CD4-positive, alpha-beta T cell (primary cell): ENCODE data around the gene HDAC9. TPM values are rescaled to one million over a fixed set of nuclear protein-coding genes. Genes with fewer than 3 reads are reported as not detected.

Experiments
- ATAC-seq: fragments of 200-7000 bp; cut with Tn5 transposase; one replicate; pipeline ENCODE4 v1.10.0; 2022; ENCODE audit warnings: mild to moderate bottlenecking; ENCODE audit not compliant: poor library complexity
- CTCF ChIA-PET: fragments of 350-600 bp; sonication (Branson Sonifier 250); formaldehyde crosslinking; loops from one replicate; lab custom pipeline; 2021; ENCODE audit warnings: antibody characterized with exemption, inconsistent platforms; lab: Charles Lee
- POLR2A ChIA-PET: fragments of 350-600 bp; sonication (Branson Sonifier 250); formaldehyde crosslinking; loops from one replicate; lab custom pipeline; 2021; ENCODE audit warnings: antibody characterized with exemption, inconsistent platforms; lab: Charles Lee
- DNase-seq, 14 experiments: peaks; one replicate each; pipeline ENCODE4 v3.0.0-alpha.2; 2013 to 2020; ENCODE audit warnings: mixed read lengths in 2 of 14
- H3K27ac ChIP-seq, 2 donors: one replicate each; pipeline versions ENCODE4 v1.5.1 to v1.7.0; 2013; ENCODE audit warnings: low read length in 2 of 2, low read depth in 1 of 2, mild to moderate bottlenecking in 1 of 2
- H3K27me3 ChIP-seq, 2 experiments: 1 replicate in 1 of 2; 2 replicates in 1 of 2; pipeline versions ENCODE4 v1.6.1 to v1.7.0; 2013; ENCODE audit warnings: low read length in 2 of 2, control low read depth in 1 of 2, mild to moderate bottlenecking in 1 of 2, moderate library complexity in 1 of 2; ENCODE audit not compliant: insufficient read depth in 2 of 2, control insufficient read depth in 1 of 2
- H3K36me3 ChIP-seq: one replicate; pipeline ENCODE4 v1.6.1; 2013; ENCODE audit warnings: low read length, control low read depth; ENCODE audit not compliant: insufficient read depth
- H3K4me1 ChIP-seq: one replicate; pipeline ENCODE4 v1.6.1; 2013; ENCODE audit warnings: low read length, control low read depth; ENCODE audit not compliant: insufficient read depth
- H3K4me3 ChIP-seq: one replicate; pipeline ENCODE4 v1.5.1; 2013; ENCODE audit warnings: mild to moderate bottlenecking, low read length, moderate library complexity
- H3K9me3 ChIP-seq, 2 experiments: 1 replicate in 1 of 2; 2 replicates in 1 of 2; pipeline versions ENCODE4 v1.6.1 to v1.7.0; 2013; ENCODE audit warnings: low read length in 2 of 2, mild to moderate bottlenecking in 2 of 2, control low read depth in 1 of 2, moderate library complexity in 1 of 2; ENCODE audit not compliant: control insufficient read depth in 1 of 2, insufficient read depth in 1 of 2
- H3K27ac Mint-ChIP-seq: one replicate; pipeline ENCODE4 v1.8.0; 2020; ENCODE audit warnings: mixed read lengths
- H3K27me3 Mint-ChIP-seq: one replicate; pipeline ENCODE4 v1.8.0; 2021; ENCODE audit warnings: mixed read lengths
- H3K36me3 Mint-ChIP-seq: one replicate; pipeline ENCODE4 v1.8.0; 2021; ENCODE audit warnings: low read depth, mixed read lengths
- H3K4me1 Mint-ChIP-seq: one replicate; pipeline ENCODE4 v1.8.0; 2021; ENCODE audit warnings: low read depth, mixed read lengths
- H3K4me3 Mint-ChIP-seq: one replicate; pipeline ENCODE4 v1.8.0; 2020; ENCODE audit warnings: mild to moderate bottlenecking, mixed read lengths
- H3K9me3 Mint-ChIP-seq: one replicate; pipeline ENCODE4 v1.8.0; 2020; ENCODE audit warnings: mixed read lengths
- intact Hi-C, 2 experiments: fragments of 100-400 bp; cut with DNase I in 1 of 2; cut with micrococcal nuclease in 1 of 2; formaldehyde crosslinking; loops; one replicate each; pipeline versions ENCODE4 v1.15.1 to v1.9.0; 2023 to 2025; cut with DNase I, micrococcal nuclease
- total RNA-seq, 174 experiments: library from RNA in 2 of 174; stranded (reverse) in 2 of 174; gene quantifications; one replicate each; pipeline ENCODE4 v1.2.3 and lab custom pipeline; 2021 to 2026
- TF ChIP-seq, protein P1 (sequence below): fragments of 200-600 bp; IDR thresholded peaks from one replicate; pipeline ENCODE4 v1.8.0; 2022; ENCODE audit warnings: antibody characterized with exemption, mild to moderate bottlenecking

The HDAC9 gene
- total RNA-seq, 2 experiments from 2014 or later = 0.73 to 1.2 TPM

DNA sequence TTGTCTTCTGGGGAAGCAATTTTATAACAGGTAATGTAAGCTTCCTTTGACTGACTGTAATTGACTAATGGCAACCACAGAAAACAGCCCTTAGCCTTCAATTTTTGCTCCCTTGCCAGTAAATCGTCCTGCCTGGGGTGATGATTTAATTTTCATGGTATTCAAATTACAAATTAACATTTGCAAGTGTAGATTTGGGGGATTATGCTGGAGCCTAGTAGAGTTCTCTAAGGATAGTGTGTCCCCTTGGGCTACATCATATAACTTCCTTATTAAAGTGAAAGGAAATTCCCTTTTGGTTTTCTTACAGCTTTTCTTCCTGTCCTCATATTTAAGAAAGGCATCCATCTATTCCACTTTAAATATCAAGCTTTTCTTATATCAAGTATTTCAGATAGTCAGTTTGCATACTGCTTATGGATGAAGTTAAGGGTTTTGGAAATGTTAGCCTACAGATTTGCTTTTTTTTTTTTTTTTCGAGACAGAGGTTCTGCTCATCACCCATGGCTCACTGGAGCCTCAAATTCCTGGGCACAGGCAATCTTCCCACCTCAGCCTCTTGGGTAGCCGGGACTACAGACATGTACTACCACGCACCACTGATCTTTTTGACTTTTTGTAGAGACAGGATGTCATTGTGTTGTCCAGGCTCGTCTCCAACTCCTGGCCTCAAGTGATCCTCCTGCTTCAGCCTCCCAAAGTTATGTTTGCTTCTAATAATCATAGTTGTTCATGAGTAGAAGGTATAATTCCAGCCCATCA, 35.9 kb upstream of the HDAC9 start:
- no peaks in the 10 kb centered on the region for H3K9me3 Mint-ChIP-seq
- DNase-seq (no peak), ATAC-seq (no peak)
- no peak overlapping the region for H3K27ac ChIP-seq
- TF ChIP-seq, protein P1, sequence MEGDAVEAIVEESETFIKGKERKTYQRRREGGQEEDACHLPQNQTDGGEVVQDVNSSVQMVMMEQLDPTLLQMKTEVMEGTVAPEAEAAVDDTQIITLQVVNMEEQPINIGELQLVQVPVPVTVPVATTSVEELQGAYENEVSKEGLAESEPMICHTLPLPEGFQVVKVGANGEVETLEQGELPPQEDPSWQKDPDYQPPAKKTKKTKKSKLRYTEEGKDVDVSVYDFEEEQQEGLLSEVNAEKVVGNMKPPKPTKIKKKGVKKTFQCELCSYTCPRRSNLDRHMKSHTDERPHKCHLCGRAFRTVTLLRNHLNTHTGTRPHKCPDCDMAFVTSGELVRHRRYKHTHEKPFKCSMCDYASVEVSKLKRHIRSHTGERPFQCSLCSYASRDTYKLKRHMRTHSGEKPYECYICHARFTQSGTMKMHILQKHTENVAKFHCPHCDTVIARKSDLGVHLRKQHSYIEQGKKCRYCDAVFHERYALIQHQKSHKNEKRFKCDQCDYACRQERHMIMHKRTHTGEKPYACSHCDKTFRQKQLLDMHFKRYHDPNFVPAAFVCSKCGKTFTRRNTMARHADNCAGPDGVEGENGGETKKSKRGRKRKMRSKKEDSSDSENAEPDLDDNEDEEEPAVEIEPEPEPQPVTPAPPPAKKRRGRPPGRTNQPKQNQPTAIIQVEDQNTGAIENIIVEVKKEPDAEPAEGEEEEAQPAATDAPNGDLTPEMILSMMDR = no peak
- H3K4me1 ChIP-seq = no peaks in the 10 kb centered on the region
- POLR2A ChIA-PET = interaction anchor here (0.7 kb wide), 1 partner anchor 17 kb away, joined by 3 read pairs; no protein-coding TSS in a partner anchor
- H3K36me3 Mint-ChIP-seq = no peaks in the 10 kb centered on the region
- CTCF ChIA-PET = no interaction called here
- no peaks in the 10 kb centered on the region for H3K9me3 ChIP-seq
- no peak overlapping the region for H3K4me3 ChIP-seq
- intact Hi-C loops = no loop called here
- no peak overlapping the region for H3K4me3 Mint-ChIP-seq
- no peaks in the 10 kb centered on the region for H3K36me3 ChIP-seq
- H3K27me3 Mint-ChIP-seq = no peaks in the 10 kb centered on the region
- H3K27ac Mint-ChIP-seq = no peak overlapping the region
- H3K4me1 Mint-ChIP-seq = peaks cover 5% of the 10 kb centered on the region
- no peaks in the 10 kb centered on the region for H3K27me3 ChIP-seq

GRCh38 chr7:18461785-18462467, 33.6 kb upstream of the HDAC9 start:
- ChIA-PET CTCF (no interaction called here), POLR2A (no interaction called here)
- intact Hi-C loops = no loop called here
- DNase-seq = no peak
- H3K4me3 ChIP-seq = no peak overlapping the region
- TF ChIP-seq, protein P1 = no peak
- H3K9me3 Mint-ChIP-seq = no peaks in the 10 kb centered on the region
- no peaks in the 10 kb centered on the region for H3K4me1 ChIP-seq
- H3K27ac Mint-ChIP-seq = no peak overlapping the region
- H3K4me1 Mint-ChIP-seq = peaks cover 5% of the 10 kb centered on the region
- H3K36me3 Mint-ChIP-seq = no peaks in the 10 kb centered on the region
- H3K9me3 ChIP-seq = no peaks in the 10 kb centered on the region
- no peaks in the 10 kb centered on the region for H3K27me3 ChIP-seq
- H3K27ac ChIP-seq = no peak overlapping the region
- no peaks in the 10 kb centered on the region for H3K27me3 Mint-ChIP-seq
- H3K4me3 Mint-ChIP-seq = no peak overlapping the region
- H3K36me3 ChIP-seq = no peaks in the 10 kb centered on the region
- no peak for ATAC-seq

DNA sequence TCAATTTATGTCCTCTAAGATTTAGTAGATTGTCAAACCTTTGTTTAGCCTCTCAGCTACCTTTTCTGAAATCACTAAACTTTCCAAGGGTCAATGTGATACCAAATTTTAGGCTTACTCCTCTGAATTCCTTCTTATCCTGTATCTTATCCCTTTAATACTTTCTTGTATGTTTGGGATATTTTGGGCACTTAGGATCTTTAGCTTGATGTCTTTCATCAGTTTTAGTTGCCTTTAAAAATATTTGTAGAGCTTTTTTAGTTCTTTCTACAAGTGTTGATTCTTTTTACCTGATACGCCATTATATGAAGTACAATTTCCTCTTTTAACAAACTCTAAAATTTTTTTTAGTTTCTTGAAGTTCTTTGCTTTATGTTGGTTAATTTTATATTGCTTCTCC, 30.7 kb upstream of the HDAC9 start:
- Mint-ChIP-seq H3K9me3 (no peaks in the 10 kb centered on the region), H3K36me3 (no peaks in the 10 kb centered on the region), H3K4me1 (no peaks in the 10 kb centered on the region), H3K4me3 (no peak overlapping the region), H3K27me3 (no peaks in the 10 kb centered on the region), H3K27ac (no peak overlapping the region)
- ATAC-seq = no peak
- intact Hi-C loops = no loop called here
- ChIA-PET POLR2A (no interaction called here), CTCF (no interaction called here)
- H3K9me3 ChIP-seq = no peaks in the 10 kb centered on the region
- H3K36me3 ChIP-seq = no peaks in the 10 kb centered on the region
- no peaks in the 10 kb centered on the region for H3K4me1 ChIP-seq
- TF ChIP-seq, protein P1 = no peak
- H3K4me3 ChIP-seq = no peak overlapping the region
- H3K27me3 ChIP-seq = no peaks in the 10 kb centered on the region
- DNase-seq = no peak
- H3K27ac ChIP-seq = no peak overlapping the region
